GM19035 (cell line): ENCODE results near the gene UBALD2.
A peak's percentile ranks its signal among the peaks of the same experiment; 100 is the strongest.
"Not testable (repeated sequence)": the region's sequence is repeated elsewhere in the genome, so short reads cannot be mapped to it uniquely, and the experiment has no call there.

Experiments
- ATAC-seq: cut with Tn5 transposase; IDR thresholded peaks from one replicate; pipeline ENCODE4 v1.9.1; 2021; ENCODE audit not compliant: unreplicated experiment

UBALD2 gene

GRCh38 chr17:76243826-76244679 is 21.1 kb upstream of the UBALD2 start:
- ATAC-seq = no peak

- ATAC-seq = not testable (repeated sequence)
These were observed 20.4 kb upstream of the UBALD2 start for GRCh38 chr17:76244721-76245120.

GRCh38 chr17:76246080-76247066 is 18.8 kb upstream of the UBALD2 start:
- ATAC-seq = peak; percentile 94

- ATAC-seq = no peak
These were observed 17.8 kb upstream of the UBALD2 start for GRCh38 chr17:76247304-76247703.

DNA sequence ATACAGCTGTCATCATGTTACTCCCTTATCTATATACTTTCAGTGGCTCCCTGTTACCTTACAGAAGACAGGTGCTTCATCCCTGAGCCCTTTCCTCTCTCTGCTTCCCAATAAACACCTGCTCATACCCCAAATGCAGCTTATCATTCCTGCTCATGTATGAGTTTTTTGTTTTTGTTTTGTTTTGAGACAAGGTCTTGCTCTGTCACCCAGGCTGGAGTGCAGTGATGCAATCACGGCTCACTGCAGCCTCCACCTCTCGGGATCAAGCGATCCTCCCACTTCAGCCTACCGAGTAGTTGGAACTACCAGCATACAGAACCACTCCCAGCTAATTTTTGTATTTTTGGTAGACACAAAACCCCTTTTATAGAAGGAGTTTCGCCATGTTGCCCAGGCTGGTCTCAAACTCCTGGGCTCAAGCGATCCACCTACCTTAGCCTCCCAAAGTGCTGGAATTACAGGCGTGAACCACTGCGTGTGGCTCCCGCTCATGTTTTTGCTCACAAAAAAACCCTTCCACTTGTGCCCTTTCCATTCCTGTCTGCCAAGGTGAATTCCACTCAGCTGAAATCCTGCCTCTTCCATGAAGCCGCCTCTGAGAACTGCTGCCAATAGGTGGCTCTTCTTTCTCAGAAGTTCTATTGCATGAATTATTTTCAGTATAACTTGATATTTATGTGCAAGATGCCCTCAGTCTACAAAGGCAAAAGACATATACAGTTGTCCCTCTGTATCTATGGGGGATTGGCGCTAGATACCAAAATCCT is 16.9 kb upstream of the UBALD2 start:
- no peak for ATAC-seq

GRCh38 chr17:76250141-76250540 is 15.0 kb upstream of the UBALD2 start:
- no peak for ATAC-seq

DNA sequence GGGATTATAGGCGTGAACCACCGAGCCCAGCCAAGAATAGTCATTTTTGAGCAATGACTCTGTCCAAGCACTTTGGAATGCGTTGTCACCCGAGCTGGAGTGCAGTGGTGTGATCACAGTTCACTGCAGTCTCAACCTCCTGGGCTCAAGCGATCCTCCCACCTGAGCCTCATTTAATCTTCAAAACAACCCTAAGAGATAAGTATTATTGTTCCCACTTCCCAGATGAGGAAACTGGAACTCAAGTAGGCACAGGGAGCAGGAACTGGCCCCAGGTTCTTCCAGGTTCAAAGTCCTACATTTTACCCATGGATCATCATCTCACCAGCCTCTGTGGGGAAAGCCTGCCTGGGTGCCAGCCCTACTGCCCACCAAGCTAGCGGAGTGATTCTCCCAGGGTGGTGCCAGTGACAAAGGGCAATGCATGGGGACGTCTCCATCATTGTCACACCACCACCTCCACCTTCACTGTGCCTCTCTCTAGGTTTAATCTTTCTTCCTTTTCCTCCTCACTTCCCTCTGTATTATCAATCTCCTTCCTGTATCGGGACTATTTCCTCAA is 13.6 kb upstream of the UBALD2 start:
- no peak for ATAC-seq

- ATAC-seq = peak; percentile 69
These were observed 12.9 kb upstream of the UBALD2 start for GRCh38 chr17:76252040-76252954.

DNA sequence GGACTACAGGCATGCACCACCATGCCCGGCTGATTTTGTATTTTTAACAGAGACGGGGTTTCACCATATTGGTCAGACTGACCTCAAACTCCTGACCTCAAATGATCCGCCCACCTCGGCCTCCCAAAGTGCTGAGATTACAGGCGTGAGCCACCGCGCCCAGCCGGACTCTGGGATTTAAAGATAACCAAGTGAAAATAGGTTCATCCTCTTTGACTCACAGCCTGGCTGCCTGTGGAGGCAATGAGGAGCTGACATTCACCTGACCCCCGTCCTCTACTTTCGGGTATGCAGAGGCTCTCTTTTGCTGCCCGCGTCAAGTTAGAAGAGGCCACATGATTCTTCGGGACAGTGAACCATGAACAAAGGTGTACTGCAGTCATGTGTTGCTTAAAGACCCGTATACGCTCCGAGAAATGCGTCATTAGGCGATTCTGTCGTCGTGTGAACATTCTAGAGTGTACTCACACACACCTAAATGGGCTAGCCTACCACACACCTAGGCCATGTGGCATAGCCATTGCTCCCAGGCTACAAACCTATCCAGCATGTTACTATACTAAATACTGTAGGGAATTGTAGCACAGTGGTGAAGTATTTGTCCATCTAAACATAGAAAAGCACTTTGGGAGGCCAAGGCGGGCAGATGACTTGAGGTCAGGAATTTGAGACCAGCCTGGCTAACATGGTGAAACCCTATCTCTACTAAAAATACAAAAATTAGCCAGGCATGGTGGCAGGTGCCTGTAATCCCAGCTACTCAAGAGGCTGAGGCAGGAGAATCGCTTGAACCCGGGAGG is 12.0 kb upstream of the UBALD2 start:
- not testable (repeated sequence) for ATAC-seq

DNA sequence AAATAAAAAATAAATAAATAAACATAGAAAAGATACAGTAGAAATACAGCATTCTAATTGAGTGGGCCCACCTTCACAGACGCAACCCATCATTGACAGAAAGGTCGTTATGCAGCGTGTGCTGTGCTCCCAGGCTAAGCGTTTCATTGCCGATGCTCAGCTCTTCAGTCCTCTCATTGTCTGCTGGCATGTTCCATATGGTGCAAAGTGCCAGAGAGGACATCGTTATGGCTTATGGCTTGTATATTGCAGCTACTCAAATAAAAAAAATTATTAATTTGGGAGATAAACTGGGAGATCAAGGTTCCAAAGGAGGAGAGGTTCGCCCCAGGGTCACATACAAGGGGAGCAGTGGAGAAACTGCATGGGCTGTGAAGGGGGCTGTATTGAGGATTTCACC is 11.3 kb upstream of the UBALD2 start:
- ATAC-seq = no peak

GRCh38 chr17:76254275-76254674 is 10.9 kb upstream of the UBALD2 start:
- no peak for ATAC-seq

DNA sequence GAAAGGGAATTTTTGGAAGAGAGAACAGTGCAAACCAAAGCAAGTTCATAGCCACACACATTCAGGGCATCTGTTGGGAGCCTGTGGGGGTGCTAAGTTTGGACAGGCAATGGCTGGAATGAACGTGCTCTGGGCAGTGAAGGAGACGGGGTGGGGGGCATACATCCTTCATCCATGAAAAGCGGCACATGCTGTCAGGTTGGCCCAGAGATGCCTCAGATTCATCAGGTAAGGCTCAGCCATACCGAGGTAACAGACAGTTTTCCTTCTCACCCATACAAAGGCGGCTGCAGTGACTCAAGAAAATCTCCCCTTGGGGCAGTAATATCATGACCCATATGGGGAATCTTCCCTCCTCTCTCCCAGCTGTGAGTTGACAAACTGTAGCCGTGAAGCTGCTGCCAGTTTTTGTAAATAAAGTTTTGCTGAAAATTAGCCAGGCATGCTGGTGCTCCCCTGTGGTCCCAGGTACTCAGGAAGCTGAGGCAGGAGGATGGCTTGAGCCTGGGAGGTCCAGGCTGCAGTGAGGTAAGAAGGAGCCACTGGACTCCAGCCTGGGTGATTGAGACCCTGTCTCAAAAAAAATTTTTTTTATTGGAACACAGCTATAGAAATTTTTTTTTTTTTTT is 9.2 kb upstream of the UBALD2 start:
- ATAC-seq = no peak

DNA sequence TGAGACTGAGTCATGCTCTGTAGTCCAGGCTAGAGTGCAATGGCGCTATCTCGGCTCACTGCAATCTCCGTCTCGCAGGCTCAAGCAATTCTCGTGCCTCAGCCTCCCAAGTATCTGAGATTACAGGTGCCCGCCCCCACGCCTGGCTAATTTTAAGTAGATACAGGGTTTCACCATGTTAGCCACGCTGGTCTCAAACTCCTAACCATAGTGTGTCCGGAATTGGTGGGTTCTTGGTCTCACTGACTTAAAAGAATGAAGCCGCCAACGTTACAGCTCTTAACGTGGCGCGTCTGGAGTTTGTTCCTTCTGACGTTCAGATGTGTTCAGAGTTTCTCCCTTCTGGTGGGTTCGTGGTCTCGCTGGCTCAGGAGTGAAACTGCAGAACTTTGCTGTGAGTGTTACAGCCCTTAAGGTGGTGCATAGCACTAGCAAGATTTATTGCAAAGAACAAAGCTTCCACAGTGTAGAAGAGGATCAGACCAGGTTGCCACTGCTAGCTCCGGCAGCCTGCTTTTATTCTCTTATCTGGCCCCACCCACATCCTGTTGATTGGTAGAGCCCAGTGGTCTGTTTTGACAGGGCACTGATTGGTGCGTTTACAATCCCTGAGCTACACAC is 8.6 kb upstream of the UBALD2 start:
- ATAC-seq = not testable (repeated sequence)

GRCh38 chr17:76260220-76260619 is 4.9 kb upstream of the UBALD2 start:
- ATAC-seq = no peak

DNA sequence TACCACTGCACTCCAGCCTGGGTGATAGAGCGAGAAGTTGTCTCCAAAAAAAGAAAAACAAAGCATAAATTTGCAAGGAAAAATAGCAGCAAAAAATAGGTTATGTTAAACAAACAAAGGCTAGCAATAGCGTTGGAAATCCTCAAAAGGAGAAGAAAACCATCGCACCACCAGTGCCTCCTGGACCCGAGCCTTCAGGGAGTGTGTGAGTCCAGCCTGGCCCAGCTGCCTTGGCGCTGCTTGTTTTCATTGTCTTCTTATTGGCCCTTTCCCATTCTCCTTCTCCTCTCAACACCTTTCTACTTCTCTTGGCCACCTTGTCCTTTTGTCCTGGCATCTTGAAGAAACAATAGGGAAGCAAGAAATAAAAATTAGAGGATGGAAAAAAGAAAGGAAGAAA is 4.5 kb upstream of the UBALD2 start:
- ATAC-seq = no peak

- ATAC-seq = no peak
These were observed 3.5 kb upstream of the UBALD2 start for GRCh38 chr17:76261421-76262215.

DNA sequence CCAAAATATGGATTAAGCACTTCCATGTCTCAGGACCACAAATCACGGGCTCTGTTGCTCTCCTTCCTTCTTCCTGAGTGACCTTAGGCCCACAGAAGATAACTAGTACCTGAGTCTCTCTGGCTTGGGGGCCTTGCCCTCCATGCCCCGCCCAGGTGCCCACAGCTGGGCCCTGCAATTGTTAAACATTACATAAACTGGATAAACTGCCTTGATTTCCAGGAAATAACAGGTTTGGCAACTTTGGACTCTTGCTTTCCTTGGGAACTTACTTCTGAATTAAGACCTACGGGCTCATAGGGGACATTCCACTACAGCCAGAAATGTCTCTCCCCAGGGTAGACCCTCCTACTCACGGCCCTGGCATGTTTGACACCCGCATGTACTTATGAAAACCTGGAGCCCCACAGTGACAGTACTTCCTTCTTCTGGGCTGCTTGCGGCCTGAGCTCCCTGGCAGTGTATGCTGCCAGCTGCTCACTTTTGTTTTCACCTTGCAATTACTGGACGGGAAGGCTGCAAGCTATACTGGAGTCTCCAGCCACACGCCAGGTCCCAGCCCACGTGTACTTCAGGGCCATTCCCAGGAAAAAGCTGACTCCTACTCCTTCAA is 2.3 kb upstream of the UBALD2 start:
- no peak for ATAC-seq
